Chondrocyte (in vitro differentiated cells): ENCODE measurements around the gene GNB1L. TPM values are rescaled to one million over a fixed set of nuclear protein-coding genes. Genes with fewer than 3 reads are reported as not detected.

Source experiments
- DNase-seq: peaks from one replicate; pipeline ENCODE4 v3.0.0; 2021; ENCODE audit warnings: mixed read lengths, low spot score
- H3K27ac Mint-ChIP-seq: one replicate; pipeline ENCODE4 v1.8.0; 2021; ENCODE audit warnings: mild to moderate bottlenecking, moderate library complexity, mixed read lengths; ENCODE audit not compliant: unreplicated experiment
- H3K27me3 Mint-ChIP-seq: 2 replicates; pipeline ENCODE4 v1.8.0; 2021; ENCODE audit warnings: low read depth, mixed read lengths
- H3K36me3 Mint-ChIP-seq: 2 replicates; pipeline ENCODE4 v1.8.0; 2021; ENCODE audit warnings: low read depth, mixed read lengths
- H3K4me1 Mint-ChIP-seq: 2 replicates; pipeline ENCODE4 v1.8.0; 2021; ENCODE audit warnings: low read depth, mild to moderate bottlenecking, mixed read lengths
- H3K4me3 Mint-ChIP-seq: one replicate; pipeline ENCODE4 v1.8.0; 2021; ENCODE audit warnings: mild to moderate bottlenecking, moderate library complexity, mixed read lengths; ENCODE audit not compliant: unreplicated experiment
- H3K9me3 Mint-ChIP-seq: 2 replicates; pipeline ENCODE4 v1.8.0; 2021; ENCODE audit warnings: low read depth, mixed read lengths
- total RNA-seq: library from RNA; stranded (reverse); gene quantifications from 3 replicates; pipeline ENCODE4 v1.2.1, GENCODE V29; 2021
- TF ChIP-seq, protein P1 (sequence below): fragments of 200-600 bp; sonication (generic); IDR thresholded peaks from 2 replicates; pipeline ENCODE4 v1.5.0; 2021; ENCODE audit warnings: antibody characterized with exemption, mild to moderate bottlenecking, moderate library complexity

Gene GNB1L
- total RNA-seq, 1 donor from 2014 or later = 5.3 TPM

DNA sequence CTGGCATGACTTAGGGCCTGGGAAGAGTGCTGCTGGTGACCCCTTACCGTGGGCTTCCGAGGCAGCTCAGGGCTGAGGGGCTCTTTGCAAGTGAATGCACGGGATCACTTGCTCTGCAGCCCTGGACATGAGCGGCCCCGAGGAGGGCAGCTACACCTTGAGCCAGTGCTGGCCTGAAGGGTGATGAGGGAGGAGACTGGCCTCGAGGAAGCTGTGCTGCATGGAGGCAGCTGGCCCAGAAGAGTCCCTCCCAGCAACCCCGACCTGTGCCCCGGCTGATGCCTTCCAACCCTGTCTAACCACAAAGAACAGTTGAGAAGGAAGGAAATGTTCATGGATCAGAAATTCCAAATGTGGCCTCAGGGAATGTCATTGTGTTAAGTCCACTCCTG is 48.9 kb downstream of the GNB1L start:
- TF ChIP-seq, protein P1, sequence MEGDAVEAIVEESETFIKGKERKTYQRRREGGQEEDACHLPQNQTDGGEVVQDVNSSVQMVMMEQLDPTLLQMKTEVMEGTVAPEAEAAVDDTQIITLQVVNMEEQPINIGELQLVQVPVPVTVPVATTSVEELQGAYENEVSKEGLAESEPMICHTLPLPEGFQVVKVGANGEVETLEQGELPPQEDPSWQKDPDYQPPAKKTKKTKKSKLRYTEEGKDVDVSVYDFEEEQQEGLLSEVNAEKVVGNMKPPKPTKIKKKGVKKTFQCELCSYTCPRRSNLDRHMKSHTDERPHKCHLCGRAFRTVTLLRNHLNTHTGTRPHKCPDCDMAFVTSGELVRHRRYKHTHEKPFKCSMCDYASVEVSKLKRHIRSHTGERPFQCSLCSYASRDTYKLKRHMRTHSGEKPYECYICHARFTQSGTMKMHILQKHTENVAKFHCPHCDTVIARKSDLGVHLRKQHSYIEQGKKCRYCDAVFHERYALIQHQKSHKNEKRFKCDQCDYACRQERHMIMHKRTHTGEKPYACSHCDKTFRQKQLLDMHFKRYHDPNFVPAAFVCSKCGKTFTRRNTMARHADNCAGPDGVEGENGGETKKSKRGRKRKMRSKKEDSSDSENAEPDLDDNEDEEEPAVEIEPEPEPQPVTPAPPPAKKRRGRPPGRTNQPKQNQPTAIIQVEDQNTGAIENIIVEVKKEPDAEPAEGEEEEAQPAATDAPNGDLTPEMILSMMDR = no peak
- Mint-ChIP-seq H3K4me1 (peaks cover 14% of the 10 kb centered on the region), H3K27ac (no peak overlapping the region), H3K36me3 (peaks cover 6% of the 10 kb centered on the region), H3K4me3 (no peak overlapping the region), H3K9me3 (no peaks in the 10 kb centered on the region), H3K27me3 (no peaks in the 10 kb centered on the region)
- no peak for DNase-seq

DNA sequence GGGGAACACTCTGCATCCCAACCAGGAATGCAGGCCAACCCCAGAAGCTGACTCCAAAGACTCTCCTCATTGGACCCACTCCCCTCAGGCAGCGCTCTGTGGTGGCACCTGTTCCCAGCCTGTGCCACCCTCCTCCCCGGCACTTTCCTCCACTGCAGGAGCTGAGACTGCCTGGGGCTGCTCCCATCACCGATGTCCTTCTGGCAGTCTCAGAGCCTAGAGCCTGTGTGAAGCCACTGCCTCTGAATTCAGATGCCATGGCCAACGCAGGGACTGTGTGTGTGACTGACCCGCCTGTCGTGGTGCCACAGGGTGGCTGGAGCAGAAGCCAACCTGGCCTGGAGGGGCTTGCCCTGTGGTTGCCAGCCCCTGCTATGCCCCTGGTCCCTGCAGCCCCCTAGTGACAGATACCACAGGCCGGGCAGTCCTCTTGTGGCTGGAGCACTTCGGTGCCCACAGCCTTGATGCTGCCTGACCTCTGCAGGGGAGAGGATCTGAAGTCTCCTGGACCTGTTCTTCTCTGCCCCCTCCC is 50.9 kb downstream of the GNB1L start:
- no peaks in the 10 kb centered on the region for H3K27me3 Mint-ChIP-seq
- peaks cover 19% of the 10 kb centered on the region for H3K4me1 Mint-ChIP-seq
- peaks cover 6% of the 10 kb centered on the region for H3K36me3 Mint-ChIP-seq
- H3K9me3 Mint-ChIP-seq = no peaks in the 10 kb centered on the region
- H3K4me3 Mint-ChIP-seq = no peak overlapping the region
- peak; percentile 79 for DNase-seq
- TF ChIP-seq, protein P1 = no peak
- no peak overlapping the region for H3K27ac Mint-ChIP-seq

DNA sequence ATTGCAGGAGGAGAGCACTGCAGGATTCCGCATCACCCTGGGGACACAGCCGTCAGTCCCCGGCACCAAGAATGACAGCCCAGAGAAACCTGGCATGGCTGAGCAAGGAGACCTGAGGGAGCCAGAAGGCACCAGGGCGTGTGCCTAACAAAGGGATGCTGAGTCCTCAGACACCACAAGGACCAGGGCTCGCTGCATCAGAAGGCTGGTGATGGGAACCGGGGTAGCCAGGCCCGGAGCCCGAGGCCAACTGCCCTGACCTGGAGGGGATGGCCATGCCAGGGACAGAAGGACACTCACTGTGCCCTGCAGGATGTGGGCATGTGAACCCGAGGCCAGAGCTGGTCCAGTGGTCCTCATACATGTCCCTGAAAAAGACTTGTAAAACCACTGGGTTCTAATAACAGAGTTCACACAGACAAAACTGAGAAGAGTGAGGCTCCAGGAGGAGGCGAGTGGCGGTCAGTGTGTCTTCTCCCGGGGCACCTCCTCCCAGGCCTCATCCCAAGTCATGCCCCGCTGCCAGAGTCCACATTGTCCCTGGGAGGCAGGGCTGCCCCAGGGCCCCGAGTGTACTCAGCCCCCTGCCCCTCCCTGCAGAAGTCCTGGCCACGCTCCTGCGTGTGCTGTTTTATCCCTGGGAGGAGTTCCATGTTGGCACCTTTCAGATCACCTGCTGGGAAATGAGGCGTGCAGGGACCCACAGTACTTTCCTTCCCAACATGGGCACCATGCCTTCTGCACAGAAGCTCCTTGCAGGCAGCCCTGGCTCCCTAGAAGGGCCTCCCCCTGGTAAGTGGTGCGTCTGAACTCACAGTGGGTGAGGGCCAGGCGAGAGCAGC is 51.6 kb downstream of the GNB1L start:
- TF ChIP-seq, protein P1 = no peak
- Mint-ChIP-seq H3K4me1 (peaks cover 19% of the 10 kb centered on the region), H3K27ac (no peak overlapping the region), H3K4me3 (no peak overlapping the region), H3K36me3 (peaks cover 4% of the 10 kb centered on the region), H3K9me3 (no peaks in the 10 kb centered on the region), H3K27me3 (no peaks in the 10 kb centered on the region)
- peak; percentile 56 for DNase-seq

DNA sequence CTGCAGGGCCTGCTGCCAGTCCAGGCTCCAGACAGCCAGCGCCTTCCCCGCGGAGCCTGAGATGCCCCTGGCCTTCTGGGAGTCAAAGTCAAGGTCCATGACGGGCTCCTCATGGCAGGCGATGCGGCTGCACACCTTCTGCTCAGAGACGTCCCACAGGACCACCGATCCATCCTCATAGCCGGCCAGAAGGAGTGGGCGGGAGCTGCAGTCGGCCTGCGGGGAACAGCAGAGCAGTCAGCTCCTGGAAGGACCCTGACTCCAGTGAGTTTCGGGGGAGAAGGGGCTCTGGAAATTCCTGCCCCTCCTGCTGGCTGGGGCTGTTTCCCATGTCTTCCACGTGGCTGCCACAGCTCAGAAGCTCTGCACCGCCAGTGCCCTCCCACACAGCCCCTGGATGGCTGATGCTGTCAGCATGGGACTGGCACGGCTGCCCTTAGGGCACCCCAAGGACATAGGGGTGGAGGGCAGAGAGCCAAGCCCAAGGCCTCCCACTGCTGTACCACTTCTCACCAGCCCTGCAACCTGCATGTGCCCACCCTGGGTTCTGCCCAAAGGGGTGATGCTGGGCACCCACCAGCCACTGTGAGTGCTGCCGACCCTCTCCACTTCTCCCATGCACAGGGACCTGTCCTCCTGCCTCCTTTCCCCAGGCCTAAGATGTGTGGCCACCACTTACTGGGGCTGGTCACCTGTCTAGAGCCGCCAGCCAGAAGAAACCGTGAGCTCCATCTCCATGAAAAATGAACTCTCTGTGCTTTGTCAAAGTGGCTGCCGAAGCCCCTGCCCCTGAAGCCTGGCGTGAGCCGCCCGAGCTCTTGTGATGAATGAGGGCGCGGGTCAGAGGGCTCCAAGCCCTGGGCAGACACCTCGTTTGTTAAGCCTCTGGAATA is 52.4 kb downstream of the GNB1L start:
- H3K9me3 Mint-ChIP-seq = no peaks in the 10 kb centered on the region
- H3K27ac Mint-ChIP-seq = no peak overlapping the region
- H3K4me3 Mint-ChIP-seq = no peak overlapping the region
- peak; percentile 76 for DNase-seq
- no peaks in the 10 kb centered on the region for H3K27me3 Mint-ChIP-seq
- TF ChIP-seq, protein P1 = no peak
- H3K4me1 Mint-ChIP-seq = peaks cover 19% of the 10 kb centered on the region
- peaks cover 3% of the 10 kb centered on the region for H3K36me3 Mint-ChIP-seq
